Hematopoietic multipotent progenitor cell treated with erythropoietin and hydrocortisone succinate and interleukin-3 and kit ligand, for 17 days (in vitro differentiated cells): Measurements from ENCODE around the gene UNC45A.
A peak's percentile ranks its signal among the peaks of the same experiment; 100 is the strongest.
"Not testable (repeated sequence)": the region's sequence is repeated elsewhere in the genome, so short reads cannot be mapped to it uniquely, and the experiment has no call there.

ENCODE experiments used
- DNase-seq: peaks from one replicate; pipeline ENCODE4 v3.0.0-alpha.2; 2015; ENCODE audit warnings: low spot score

The UNC45A gene

DNA sequence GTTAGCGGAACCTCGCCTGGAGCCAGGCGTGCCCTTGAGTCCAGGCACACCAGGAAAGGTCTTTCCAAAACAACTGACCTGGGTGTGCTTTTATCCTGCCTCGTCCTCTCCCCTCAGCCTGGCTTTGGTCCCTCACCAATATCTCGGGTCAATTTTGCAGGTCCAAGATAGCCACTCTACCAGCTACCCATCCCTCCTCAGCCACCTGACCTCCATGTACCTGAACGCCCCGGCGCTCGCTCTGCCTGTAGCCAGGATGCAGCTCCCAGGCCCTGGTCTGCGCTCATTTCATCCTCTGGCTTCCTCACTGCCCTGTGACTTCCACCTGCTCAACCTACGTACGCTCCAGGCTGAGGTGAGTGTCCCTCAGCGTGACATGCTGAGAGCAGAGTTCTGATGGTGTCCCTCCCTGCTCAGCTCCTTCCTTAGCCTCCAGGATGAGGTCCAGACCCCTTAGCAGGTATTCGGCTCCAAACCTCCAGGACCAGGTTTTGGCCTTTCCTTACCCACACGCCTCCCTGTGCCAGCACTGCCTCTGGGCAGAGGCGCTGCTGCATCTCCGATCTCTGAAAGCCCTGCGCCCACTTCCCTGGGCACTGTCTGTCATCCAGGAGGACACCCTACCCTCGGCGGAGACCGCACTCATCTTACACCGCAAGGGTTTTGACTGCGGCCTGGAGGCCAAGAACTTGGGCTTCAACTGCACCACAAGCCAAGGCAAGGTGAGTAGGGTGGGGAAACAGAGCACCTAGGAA is 16.9 kb upstream of the UNC45A start:
- no peak for DNase-seq

DNA sequence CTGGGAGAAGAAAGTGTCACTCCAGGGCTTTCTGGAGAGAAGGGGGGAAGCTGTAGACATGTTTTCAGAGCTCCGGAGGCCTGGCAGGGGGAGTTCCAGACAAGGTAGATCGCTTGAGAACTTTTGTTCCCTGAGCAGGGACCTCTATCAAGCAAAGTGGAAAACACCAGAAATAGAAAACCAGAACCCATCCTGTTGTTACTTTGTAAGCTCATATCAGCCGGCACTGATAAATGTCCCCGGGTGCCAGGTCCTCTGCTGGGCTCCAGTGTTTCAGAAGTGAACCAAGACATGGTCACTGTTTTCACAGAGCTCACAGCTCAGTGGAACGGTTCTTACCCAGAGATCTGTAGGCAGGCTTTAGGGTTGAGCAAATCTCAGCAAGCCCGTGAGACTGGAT is 16.2 kb upstream of the UNC45A start:
- no peak for DNase-seq

DNA sequence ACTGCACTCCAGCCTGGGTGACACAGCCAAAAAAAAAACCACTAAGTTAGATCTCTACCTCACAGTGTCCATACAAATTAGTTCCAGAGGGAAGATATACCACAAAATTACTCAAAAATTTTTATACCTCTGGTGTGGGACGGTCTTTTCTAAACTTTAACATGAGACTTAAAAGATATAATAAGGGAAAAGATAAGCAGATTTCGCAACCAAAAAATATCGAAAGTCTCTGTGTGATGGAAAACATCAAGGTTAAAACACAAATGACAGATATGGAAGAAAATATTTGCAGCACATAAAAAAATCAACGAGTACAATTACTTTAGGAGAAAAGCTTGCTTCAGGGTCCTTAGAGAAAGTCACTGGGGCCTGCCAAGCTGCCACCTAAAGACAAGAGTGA is 13.2 kb upstream of the UNC45A start:
- DNase-seq: no peak

DNA sequence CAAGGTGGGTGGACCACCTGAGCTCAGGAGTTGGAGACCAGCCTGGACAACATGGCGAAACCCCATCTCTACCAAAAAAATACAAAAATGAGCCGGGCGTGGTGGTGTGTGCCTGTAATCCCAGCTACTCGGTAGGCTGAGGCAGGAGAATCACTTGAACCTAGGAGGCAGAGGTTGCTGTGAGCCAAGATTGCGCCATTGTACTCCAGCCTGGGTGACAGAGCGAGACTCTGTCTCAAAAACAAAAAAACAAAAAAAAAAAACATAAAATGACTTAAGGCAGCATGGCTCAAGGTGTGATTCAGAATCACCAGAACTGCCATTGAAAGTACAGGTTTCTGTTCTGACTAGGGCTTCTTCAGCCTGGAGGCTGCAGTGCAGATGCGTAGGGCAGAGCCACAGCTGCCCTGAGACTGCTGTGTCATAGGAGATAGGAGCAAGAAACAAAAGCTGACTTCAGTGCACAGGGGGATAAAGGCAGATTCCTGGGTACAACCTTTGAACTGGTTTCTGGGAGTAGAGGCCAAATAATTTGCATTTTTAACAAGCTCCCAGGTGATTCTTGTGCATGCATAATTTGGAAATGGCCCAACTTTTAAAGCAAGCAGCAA is 12.3 kb upstream of the UNC45A start:
- not testable (repeated sequence) for DNase-seq

DNA sequence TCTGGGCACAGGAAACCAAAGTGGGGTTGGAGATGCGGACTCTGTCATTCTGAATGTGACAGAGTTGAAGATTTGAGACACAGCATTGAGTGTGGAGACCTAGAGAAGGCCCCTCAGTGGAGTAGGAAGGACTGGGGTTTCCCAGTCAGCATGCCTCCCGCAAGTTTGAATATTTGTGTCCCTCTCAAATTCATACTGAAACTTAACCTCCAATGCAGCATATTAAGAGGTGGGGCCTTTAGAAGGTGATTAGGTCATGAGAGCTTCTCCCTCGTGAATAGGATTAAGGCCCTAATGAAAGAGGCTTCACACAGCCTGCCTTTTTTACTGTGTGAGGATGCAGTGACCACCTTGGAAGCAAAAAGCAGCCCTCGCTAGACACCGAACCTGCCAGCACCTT is 10.7 kb upstream of the UNC45A start:
- no peak for DNase-seq

DNA sequence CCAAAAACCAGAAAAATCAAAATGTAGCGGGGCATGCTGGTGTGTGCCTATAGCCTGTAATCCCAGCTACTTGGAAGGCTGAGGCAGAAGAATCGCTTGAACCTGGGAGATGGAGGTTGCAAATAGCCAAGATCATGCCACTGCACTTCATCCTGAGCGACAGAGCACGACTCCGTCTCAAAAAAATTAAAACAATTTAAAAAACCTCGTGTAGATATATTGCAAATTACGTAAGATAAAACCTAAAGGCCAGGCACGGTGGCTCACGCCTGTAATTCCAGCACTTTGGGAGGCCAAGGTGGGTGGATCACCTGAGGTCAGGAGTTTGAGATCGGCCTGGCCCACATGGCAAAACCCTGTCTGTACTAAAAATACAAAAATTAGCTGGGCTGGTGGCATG is 8.3 kb upstream of the UNC45A start:
- DNase-seq: not testable (repeated sequence)

DNA sequence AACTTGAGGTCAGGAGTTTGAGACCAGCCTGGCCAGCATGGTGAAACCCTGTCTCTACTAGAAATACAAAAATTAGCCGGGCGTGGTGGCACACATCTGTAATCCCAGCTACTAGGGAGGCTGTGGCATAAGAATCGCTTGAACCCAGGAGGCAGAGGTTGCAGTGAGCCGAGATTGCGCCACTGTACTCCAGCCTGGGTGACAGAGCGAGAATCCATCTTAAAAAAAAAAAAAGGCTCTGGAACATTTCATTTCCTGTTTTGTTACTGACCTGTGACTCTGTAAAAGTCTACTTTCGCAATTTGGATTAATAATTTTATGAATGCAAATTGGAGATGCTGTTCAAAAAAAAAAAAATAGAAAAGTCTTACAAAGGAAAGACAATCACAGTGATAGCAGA is 7.0 kb upstream of the UNC45A start:
- not testable (repeated sequence) for DNase-seq

DNA sequence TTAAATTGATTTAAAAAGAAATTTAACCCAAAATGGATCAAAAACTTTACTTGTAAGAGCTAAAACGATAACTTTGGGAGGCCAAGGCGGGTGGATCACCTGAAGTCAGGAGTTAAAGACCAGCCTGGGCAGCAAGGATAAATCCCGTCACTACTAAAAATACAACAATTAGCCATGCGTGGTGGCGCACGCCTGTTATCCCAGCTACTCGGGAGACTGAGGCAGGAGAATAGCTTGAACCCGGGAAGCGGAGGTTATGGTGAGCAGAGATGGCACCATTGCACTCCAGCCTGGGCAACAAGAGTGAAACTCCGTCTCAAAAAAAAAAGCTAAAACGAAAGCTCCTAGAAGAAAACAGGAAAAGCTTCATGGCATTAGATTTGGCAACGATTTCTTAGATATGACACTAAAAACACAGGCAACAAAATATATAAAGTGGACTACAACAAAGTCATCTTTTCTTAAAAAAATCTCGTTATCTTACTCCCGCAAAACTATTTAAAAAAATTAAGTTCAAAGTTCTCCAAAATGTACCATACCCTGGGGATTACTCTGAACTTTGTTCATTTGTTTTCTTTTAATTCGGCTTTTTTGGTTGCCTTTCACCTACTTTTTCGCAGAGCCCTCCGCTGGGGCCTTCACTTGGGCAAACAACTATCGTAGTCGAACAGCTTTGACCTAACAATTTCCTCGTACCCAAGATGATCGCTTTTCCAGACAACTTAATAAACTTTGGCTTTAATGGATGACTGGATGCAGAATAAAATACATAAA is 5.7 kb upstream of the UNC45A start:
- DNase-seq: no peak

DNA sequence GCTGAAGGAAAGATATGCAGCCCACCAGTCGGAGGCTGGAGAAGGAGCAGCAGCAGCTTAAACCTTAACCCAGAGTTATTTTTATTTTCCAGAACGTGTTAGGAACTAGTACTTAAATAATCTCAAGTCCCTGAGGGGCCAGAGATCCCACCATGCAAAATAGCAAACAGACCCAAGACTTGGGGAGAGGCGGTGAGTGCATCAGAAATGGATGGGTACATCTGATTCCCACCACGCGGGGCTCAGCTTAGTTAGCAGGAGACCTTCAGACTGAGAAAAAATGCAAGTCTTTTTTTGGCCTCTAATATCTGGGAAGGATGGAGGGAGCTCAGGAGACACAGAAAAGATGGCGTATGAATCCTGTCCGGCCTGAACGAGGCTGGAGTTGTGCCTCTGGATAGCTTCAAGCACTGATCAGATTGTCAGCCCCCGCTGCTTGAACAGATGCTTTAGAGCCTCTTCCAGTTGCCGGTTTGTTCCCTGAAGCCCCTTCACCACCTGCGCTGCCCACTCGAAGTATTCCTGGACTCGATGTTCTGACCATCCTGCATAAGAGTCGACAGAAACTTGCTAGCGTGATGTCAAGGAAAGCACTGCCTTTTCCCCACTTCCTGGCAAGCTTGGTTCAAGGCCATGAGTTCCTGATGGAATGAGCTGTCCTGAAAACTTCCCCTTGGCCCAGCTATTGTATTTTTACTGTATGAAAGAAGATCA is 4.1 kb upstream of the UNC45A start:
- DNase-seq: no peak

DNA sequence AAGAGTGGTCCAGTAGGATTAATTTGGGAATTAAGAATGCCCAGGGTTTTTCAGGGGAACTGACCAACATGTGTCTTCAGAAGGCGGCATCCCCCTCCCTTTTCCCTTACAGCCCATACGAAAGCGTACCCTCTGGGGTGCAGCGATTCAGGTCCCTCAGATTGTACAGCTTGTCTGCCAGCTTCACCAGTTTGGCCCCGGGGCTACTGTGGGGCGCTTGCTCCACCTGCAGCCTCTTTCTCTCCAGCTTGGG is 3.6 kb upstream of the UNC45A start:
- no peak for DNase-seq

DNA sequence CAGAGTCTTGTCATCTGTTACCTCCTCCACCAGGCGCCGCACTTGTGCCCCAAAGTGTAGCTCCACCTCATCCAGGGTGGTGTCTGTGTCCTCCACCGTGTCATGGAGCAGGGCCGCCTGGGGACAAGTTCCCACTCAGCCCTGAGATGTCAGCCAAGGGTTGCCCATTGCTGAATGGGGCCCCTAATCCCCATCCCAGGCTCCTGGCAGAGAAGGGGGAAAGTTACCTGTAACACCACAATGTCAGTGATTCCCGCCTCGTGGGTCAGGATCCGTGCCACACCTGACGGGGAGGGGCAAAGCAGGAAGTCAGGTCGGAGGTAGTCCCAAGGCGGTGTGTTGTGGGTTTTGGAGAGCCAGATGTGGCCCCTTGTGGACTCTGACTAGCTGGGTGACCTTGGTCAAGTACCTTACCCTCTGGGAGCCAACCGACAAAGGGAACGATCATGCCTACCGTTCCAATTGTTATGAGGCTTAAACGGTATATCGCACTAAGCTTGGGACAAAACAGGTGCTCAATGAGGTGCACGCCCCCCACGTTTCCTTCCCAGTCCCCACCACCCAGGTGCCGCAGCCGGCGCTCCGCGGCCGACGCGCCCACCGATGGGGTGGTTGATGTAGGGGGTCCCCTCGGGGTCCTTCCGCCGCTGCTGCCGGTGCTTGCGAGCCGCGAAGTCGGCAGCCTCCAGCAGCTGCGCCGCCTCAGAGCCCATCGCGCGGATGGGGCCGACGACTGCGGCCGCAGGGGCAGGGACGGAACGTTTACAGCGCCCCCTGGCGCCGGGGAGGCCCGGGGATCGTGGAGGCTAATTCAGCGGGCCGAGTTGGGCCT is 3.0 kb upstream of the UNC45A start, which contains the start of gene HDDC3:
Gene HDDC3, minus strand, starts transcription at position 722 of the 832 bp plus-strand sequence. Its CDS starts 9 bp downstream, at position 713.
- DNase-seq: peak; percentile 95

DNA sequence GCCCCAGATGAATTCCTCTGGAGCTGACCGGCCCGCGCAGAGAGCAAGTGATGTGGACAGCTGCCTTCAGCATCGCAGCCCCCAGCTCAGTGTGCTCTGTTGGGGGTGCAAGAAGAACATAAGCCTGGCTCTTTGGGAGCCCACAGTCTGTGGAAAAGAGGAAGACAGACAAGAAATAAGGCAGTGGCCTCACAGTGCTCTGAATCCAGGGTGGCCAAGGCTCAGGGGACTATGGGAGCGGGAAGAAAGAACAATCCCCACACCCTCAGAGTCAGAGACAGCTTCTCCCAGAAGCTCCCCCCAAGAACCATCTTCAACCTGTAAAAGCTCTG is 2.5 kb upstream of the UNC45A start:
- DNase-seq: no peak

DNA sequence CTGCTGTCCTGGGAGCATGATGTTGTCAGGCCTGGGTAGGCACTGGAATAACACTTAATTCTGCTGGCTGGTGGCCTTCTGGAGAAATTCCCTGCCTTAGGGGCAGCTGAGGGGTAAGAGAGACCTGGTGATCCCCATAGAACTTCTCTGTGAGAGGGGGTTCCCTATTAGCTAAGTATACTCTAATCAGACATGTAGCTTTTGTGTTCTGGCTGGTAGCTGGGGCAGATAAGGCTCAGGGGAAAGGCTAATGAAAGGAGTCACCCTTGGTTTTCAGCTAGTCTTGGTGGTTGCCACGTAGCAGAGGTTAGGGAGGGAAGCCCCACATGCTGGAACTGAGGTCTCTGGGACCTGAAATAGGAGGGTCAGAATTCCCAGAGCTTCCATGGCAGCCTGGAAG is 1.8 kb upstream of the UNC45A start:
- DNase-seq: peak; percentile 57

DNA sequence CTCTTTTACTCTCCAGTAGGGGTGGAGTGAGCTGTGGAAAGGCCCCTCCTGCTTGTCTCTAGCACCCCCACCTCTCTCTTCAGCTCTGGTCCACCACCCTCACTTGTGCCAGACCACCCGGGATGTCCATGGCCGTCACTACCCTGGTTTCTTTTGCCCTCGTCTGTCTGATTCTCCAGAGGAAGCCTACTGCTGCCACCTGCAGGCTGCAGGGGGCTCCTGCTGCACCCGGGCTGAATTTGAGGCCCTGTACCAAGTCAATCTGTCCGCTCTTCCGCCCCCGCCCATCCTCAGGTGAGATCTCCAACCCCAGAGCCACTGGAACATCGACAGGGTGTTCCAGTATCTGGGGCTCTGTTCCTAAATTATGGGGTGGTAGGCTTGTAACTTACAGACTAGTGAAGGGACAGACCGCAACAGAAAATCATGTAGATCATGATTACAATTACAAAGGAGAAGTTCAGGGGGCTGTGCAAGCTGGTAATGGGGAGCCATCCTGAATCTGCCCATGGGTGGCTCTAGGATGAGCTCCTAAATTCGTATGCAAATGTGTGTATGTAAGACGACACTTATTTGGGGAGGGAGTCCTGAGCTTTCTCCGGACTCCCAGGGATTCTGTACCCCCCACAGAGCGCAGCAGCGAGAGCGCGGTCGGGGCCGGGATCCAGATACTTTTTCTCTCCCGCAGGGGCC is 683 bp upstream of the UNC45A start:
- peak; percentile 91 for DNase-seq

DNA sequence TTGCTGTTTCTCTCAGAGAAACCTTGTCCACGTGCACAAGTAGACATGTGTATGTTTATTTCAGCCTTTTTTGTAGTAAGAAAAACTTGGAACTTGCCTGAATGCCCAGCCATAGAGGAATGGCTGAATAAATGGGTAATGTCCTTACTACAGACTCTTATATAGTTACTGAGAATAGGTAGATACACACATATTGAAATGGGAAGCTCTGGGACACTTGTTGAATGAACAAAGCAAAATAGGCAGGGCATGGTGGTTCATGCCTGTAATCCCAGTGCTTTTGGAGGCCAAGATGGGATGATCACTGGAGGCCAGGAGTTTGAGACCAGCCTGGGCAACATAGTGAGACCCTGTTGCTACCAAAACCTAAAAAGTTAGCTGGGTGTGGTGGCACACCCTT is 1.7 kb downstream of the UNC45A start:
- DNase-seq: no peak

DNA sequence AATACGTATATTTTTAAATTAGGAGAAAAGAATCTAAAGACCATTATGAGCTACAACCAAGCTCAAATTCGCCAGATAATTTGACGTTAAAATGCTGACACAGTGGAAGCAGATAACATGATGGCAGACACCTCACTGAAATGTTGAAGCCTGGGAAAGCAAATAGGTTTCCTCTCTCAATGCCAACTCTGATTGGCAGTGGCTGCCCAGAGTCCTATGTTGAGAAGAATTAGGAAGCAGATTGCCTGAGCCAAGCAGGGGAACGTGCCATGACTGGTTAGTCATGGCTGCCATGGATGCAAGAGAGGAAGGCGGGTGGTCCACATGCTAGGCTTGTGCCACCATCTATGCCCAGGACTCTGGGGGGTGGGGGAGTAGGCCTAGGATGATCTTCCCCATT is 3.2 kb downstream of the UNC45A start:
- DNase-seq: no peak

DNA sequence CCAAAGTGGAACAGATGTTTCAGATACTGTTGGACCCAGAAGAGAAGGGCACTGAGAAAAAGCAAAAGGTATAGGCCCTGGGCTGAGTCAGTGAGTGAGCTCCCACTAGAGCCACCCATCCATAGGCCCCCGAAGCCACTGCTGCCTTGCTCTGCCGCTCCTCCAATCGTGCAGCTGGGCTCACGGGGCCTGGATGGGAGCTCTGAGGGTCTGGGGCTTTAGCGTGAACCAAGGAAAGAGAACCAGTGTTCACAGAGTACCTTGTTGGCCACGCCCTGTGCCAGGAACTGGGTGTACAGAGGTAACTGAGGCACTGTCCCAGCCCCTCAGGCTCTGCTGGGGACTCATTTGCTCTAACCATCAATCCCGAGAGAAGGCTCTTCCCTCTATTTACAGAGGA is 4.7 kb downstream of the UNC45A start:
- no peak for DNase-seq

DNA sequence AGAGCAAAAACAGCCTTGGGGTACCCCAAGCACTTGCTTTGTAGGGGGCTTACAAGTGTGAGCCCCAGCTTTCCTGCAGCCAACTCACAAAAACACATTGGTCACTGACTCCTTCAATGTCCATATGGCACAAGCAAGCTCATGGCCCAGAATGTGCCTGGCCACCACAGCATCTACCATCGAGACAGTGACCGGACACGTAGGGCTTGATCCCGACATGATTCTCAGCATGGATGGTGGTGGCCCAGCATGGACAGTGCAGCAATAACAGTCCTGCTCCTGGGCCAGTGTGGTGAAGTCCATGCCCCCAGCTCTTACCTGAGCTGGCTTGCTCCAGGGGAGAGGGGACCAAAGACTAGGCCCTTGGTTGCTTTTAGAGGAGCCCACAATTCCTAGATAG is 6.0 kb downstream of the UNC45A start:
- DNase-seq: no peak

DNA sequence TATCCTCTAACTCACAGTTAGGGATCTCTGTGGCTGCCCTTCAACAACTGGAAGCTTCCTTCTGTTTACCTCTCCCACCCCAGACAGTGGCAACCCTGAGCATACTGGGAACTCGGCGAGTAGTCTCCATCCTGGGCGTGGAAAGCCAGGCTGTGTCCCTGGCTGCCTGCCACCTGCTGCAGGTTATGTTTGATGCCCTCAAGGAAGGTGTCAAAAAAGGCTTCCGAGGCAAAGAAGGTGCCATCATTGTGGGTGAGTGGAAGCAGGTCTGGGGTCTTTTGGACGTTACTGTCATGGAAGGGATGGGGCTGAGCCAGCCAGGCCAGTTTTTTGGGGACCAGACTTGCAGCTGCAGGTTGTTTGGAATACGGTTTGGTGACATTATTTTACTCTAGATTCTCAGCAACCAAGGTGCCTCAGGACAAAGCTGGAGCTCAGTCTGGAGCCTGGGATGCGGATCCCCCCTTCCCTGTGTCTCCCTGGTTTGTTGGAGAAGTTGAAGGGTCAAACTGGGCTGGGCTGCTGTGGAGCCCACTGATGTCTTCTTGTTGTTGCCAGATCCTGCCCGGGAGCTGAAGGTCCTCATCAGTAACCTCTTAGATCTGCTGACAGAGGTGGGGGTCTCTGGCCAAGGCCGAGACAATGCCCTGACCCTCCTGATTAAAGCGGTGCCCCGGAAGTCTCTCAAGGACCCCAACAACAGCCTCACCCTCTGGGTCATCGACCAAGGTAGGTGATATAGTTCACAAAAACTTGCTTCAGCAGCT is 7.5 kb downstream of the UNC45A start:
- DNase-seq: no peak

DNA sequence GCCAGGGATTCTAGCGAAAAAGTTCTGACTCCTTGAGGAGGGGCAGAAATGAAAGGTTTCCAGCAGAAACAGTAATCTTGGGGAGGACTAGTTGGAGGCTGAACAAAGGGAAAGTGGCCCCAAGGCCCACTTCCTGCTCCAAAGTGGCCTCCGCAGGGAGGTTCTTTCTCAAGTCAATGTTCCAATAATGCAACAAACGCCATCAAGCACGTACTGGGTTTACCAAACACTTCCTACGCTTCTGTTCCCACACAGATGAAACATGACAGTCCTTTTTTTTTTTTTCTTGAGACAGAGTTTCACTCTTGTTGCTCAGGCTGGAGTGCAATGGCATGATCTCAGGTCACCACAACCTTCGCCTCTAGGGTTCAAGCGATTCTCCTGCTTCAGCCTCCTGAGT is 10.0 kb downstream of the UNC45A start:
- no peak for DNase-seq

DNA sequence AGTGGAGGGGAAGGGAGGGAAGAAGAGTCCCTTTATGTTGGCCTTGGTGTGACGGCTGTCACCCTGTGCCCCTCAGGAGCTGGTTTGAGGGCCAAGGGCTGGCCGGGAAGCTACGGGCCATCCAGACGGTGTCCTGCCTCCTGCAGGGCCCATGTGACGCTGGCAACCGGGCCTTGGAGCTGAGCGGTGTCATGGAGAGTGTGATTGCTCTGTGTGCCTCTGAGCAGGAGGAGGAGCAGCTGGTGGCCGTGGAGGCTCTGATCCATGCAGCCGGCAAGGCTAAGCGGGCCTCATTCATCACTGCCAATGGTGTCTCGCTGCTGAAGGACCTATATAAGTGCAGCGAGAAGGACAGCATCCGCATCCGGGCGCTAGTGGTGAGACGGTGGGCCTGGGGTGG is 11.5 kb downstream of the UNC45A start:
- DNase-seq: no peak
